ENCODE results near the gene TK2. TPM values are rescaled to one million over a fixed set of nuclear protein-coding genes. Genes with fewer than 3 reads are reported as not detected.

Gene TK2
- total and polyA plus RNA-seq, 9 of the 15 experiments (the other 6 are each of a cell fraction or from before 2014, with no cell fraction given), result 1.1 to 10.2 (median 5.3) TPM

DNA sequence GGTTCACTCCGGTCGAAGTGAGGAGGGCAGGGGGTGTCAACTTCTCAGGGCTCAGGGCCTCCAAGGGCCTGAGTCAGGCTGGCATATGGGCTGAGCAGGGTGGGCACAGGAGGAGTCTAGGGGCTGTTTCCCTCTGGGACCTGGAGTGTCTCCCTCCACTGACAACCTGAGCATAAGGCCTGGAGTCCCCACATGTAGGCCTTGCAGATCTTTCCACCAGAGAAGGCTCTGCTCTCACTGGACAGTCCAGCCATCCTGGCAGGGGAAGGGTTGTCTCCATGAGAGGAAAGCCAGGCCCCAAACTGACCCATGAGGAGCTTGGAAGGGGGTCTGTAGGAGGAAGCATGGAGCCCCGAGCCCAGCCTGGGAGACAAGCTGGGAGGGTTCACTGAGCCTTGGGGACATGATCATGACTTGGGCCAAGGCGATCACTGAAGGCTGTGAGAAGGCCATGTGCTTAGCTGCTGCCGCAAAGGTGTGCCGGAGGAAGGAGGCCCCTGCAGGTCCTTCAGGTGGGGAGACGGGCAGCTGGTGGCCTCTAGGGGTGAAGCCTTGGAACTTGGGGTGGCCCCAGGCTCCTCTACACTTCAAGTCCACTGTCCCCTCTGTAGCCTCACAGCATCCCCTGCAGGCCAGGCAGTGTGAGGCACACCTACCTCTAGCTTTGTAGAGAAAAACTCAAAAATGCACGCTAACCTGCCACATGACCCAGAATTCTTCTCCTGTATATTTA is 39.2 kb upstream of the TK2 start (continued):
- TF ChIP-seq, protein P1, sequence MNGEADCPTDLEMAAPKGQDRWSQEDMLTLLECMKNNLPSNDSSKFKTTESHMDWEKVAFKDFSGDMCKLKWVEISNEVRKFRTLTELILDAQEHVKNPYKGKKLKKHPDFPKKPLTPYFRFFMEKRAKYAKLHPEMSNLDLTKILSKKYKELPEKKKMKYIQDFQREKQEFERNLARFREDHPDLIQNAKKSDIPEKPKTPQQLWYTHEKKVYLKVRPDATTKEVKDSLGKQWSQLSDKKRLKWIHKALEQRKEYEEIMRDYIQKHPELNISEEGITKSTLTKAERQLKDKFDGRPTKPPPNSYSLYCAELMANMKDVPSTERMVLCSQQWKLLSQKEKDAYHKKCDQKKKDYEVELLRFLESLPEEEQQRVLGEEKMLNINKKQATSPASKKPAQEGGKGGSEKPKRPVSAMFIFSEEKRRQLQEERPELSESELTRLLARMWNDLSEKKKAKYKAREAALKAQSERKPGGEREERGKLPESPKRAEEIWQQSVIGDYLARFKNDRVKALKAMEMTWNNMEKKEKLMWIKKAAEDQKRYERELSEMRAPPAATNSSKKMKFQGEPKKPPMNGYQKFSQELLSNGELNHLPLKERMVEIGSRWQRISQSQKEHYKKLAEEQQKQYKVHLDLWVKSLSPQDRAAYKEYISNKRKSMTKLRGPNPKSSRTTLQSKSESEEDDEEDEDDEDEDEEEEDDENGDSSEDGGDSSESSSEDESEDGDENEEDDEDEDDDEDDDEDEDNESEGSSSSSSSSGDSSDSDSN (IDR thresholded peaks at IDR 0.05; ENCODE audit: borderline replicate concordance in 1 of 2, low read depth in 2 of 2, low read length in 2 of 2), result no peak
- no peak for TF ChIP-seq ZNF551 (CRISPR knock-in tag; IDR thresholded peaks at IDR 0.05)
- no peak for TF ChIP-seq U2AF1 (optimal IDR thresholded peaks at IDR 0.05; ENCODE audit: low read depth, low read length)
- TF ChIP-seq LARP7 (IDR thresholded peaks at IDR 0.05), result no peak
- TF ChIP-seq, protein P2, sequence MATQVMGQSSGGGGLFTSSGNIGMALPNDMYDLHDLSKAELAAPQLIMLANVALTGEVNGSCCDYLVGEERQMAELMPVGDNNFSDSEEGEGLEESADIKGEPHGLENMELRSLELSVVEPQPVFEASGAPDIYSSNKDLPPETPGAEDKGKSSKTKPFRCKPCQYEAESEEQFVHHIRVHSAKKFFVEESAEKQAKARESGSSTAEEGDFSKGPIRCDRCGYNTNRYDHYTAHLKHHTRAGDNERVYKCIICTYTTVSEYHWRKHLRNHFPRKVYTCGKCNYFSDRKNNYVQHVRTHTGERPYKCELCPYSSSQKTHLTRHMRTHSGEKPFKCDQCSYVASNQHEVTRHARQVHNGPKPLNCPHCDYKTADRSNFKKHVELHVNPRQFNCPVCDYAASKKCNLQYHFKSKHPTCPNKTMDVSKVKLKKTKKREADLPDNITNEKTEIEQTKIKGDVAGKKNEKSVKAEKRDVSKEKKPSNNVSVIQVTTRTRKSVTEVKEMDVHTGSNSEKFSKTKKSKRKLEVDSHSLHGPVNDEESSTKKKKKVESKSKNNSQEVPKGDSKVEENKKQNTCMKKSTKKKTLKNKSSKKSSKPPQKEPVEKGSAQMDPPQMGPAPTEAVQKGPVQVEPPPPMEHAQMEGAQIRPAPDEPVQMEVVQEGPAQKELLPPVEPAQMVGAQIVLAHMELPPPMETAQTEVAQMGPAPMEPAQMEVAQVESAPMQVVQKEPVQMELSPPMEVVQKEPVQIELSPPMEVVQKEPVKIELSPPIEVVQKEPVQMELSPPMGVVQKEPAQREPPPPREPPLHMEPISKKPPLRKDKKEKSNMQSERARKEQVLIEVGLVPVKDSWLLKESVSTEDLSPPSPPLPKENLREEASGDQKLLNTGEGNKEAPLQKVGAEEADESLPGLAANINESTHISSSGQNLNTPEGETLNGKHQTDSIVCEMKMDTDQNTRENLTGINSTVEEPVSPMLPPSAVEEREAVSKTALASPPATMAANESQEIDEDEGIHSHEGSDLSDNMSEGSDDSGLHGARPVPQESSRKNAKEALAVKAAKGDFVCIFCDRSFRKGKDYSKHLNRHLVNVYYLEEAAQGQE (IDR thresholded peaks at IDR 0.05; ENCODE audit: borderline replicate concordance), result peak; percentile 90
- TF ChIP-seq, protein P2 (CRISPR knock-in tag; IDR thresholded peaks at IDR 0.05; ENCODE audit: low read depth), result no peak
- no peak for TF ChIP-seq ATF7 (IDR thresholded peaks at IDR 0.05)
- 0 out of 2 replicates have a peak, but pooled peaks have one; percentile 13 for TF ChIP-seq JUND (IDR thresholded peaks at IDR 0.05; ENCODE audit: borderline replicate concordance, low read depth, low read length)
- TF ChIP-seq JUND (tag; IDR thresholded peaks at IDR 0.05; ENCODE audit: borderline replicate concordance, low read depth, low read length), result no peak
- TF ChIP-seq, protein P3, sequence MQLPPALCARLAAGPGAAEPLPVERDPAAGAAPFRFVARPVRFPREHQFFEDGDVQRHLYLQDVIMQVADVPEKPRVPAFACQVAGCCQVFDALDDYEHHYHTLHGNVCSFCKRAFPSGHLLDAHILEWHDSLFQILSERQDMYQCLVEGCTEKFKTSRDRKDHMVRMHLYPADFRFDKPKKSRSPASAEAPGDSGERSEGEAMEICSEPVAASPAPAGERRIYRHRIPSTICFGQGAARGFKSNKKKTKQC (CRISPR knock-in tag; IDR thresholded peaks at IDR 0.05), result no peak
- TF ChIP-seq, protein P4, sequence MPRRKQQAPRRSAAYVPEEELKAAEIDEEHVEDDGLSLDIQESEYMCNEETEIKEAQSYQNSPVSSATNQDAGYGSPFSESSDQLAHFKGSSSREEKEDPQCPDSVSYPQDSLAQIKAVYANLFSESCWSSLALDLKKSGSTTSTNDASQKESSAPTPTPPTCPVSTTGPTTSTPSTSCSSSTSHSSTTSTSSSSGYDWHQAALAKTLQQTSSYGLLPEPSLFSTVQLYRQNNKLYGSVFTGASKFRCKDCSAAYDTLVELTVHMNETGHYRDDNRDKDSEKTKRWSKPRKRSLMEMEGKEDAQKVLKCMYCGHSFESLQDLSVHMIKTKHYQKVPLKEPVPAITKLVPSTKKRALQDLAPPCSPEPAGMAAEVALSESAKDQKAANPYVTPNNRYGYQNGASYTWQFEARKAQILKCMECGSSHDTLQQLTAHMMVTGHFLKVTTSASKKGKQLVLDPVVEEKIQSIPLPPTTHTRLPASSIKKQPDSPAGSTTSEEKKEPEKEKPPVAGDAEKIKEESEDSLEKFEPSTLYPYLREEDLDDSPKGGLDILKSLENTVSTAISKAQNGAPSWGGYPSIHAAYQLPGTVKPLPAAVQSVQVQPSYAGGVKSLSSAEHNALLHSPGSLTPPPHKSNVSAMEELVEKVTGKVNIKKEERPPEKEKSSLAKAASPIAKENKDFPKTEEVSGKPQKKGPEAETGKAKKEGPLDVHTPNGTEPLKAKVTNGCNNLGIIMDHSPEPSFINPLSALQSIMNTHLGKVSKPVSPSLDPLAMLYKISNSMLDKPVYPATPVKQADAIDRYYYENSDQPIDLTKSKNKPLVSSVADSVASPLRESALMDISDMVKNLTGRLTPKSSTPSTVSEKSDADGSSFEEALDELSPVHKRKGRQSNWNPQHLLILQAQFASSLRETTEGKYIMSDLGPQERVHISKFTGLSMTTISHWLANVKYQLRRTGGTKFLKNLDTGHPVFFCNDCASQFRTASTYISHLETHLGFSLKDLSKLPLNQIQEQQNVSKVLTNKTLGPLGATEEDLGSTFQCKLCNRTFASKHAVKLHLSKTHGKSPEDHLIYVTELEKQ (CRISPR knock-in tag; IDR thresholded peaks at IDR 0.05), result no peak
